H9 (cell line): ENCODE results near the gene KISS1R. TPM values are rescaled to one million over a fixed set of nuclear protein-coding genes. Genes with fewer than 3 reads are reported as not detected.

Experiments
- DNase-seq: peaks from one replicate; pipeline ENCODE4 v3.0.0-alpha.2; 2017
- H2AFZ ChIP-seq: one replicate; pipeline ENCODE4 v1.6.1; 2013; ENCODE audit warnings: mild to moderate bottlenecking, low read length, control low read depth, moderate library complexity
- H2AK5ac ChIP-seq: 2 replicates; pipeline ENCODE4 v1.6.1; 2013; ENCODE audit warnings: low read length, control low read depth, mixed read lengths; ENCODE audit not compliant: insufficient read length
- H2BK120ac ChIP-seq: one replicate; pipeline ENCODE4 v1.6.1; 2013; ENCODE audit warnings: low read depth, mild to moderate bottlenecking, low read length, control low read depth, inconsistent platforms; ENCODE audit not compliant: poor library complexity, severe bottlenecking
- H2BK12ac ChIP-seq: 2 replicates; pipeline ENCODE4 v1.6.1; 2013; ENCODE audit warnings: low read length, control low read depth, mixed read lengths, low read depth; ENCODE audit not compliant: insufficient read length
- H2BK15ac ChIP-seq: 2 replicates; pipeline ENCODE4 v1.6.1; 2013; ENCODE audit warnings: low read depth, low read length, control low read depth
- H2BK20ac ChIP-seq: one replicate; pipeline ENCODE4 v1.6.1; 2013; ENCODE audit warnings: low read depth, mild to moderate bottlenecking, low read length, control low read depth, inconsistent platforms; ENCODE audit not compliant: poor library complexity, severe bottlenecking
- H2BK5ac ChIP-seq: 2 replicates; pipeline ENCODE4 v1.6.1; 2013; ENCODE audit warnings: low read length, control low read depth, mixed read lengths; ENCODE audit not compliant: insufficient read length
- H3K14ac ChIP-seq: 2 replicates; pipeline ENCODE4 v1.6.1; 2013; ENCODE audit warnings: low read length, control low read depth; ENCODE audit not compliant: insufficient read depth
- H3K18ac ChIP-seq: 2 replicates; pipeline ENCODE4 v1.6.1; 2013; ENCODE audit warnings: low read depth, mild to moderate bottlenecking, mixed read lengths, low read length, control low read depth; ENCODE audit not compliant: insufficient read length
- H3K23ac ChIP-seq: 2 replicates; pipeline ENCODE4 v1.6.1; 2013; ENCODE audit warnings: low read length, control low read depth, mixed read lengths, low read depth; ENCODE audit not compliant: insufficient read length
- H3K23me2 ChIP-seq: 2 replicates; pipeline ENCODE4 v1.6.1; 2013; ENCODE audit warnings: low read depth, mild to moderate bottlenecking, mixed read lengths, low read length, control low read depth; ENCODE audit not compliant: insufficient read length, poor library complexity, severe bottlenecking
- H3K27ac ChIP-seq: 2 replicates; pipeline ENCODE4 v1.5.1; 2013; ENCODE audit warnings: low read length, control low read depth, mixed read lengths, low read depth; ENCODE audit not compliant: insufficient read length
- H3K27me3 ChIP-seq: 2 replicates; pipeline ENCODE4 v1.6.1; 2013; ENCODE audit warnings: low read length, control low read depth, inconsistent platforms; ENCODE audit not compliant: insufficient read depth
- H3K4ac ChIP-seq: 2 replicates; pipeline ENCODE4 v1.6.1; 2013; ENCODE audit warnings: low read depth, mild to moderate bottlenecking, control low read depth, inconsistent platforms, low read length, moderate library complexity
- H3K4me1 ChIP-seq: 2 replicates; pipeline ENCODE4 v1.6.1; 2013; ENCODE audit warnings: low read length, control low read depth, inconsistent platforms; ENCODE audit not compliant: insufficient read depth
- H3K4me2 ChIP-seq: 2 replicates; pipeline ENCODE4 v1.6.1; 2013; ENCODE audit warnings: low read length, control low read depth, mixed read lengths; ENCODE audit not compliant: insufficient read length, insufficient read depth
- H3K56ac ChIP-seq: 2 replicates; pipeline ENCODE4 v1.6.1; 2013; ENCODE audit warnings: low read depth, mild to moderate bottlenecking, mixed read lengths, low read length, control low read depth; ENCODE audit not compliant: insufficient read length
- H3K79me1 ChIP-seq: 2 replicates; pipeline ENCODE4 v1.6.1; 2013; ENCODE audit warnings: low read depth, mild to moderate bottlenecking, moderate library complexity, low read length, control low read depth, inconsistent platforms; ENCODE audit not compliant: insufficient read depth, poor library complexity, severe bottlenecking
- H3K79me2 ChIP-seq: 2 replicates; pipeline ENCODE4 v1.6.1; 2013; ENCODE audit warnings: low read length, control low read depth, inconsistent platforms; ENCODE audit not compliant: insufficient read depth
- H3K9ac ChIP-seq: 2 replicates; pipeline ENCODE4 v1.6.1; 2013; ENCODE audit warnings: low read length, control low read depth, mixed read lengths; ENCODE audit not compliant: insufficient read length; ENCODE audit errors: extremely low read depth
- H3K9me3 ChIP-seq: one replicate; pipeline ENCODE4 v1.6.1; 2013; ENCODE audit warnings: low read depth, low read length, inconsistent platforms; ENCODE audit not compliant: control insufficient read depth
- H3T11ph ChIP-seq: one replicate; pipeline ENCODE4 v1.6.1; 2013; ENCODE audit warnings: mild to moderate bottlenecking, low read length, control low read depth, inconsistent platforms
- H4K20me1 ChIP-seq: one replicate; pipeline ENCODE4 v1.6.1; 2013; ENCODE audit not compliant: control insufficient read depth, insufficient read length, insufficient read depth
- H4K5ac ChIP-seq: 2 replicates; pipeline ENCODE4 v1.6.1; 2013; ENCODE audit warnings: low read depth, mild to moderate bottlenecking, mixed read lengths, low read length, control low read depth; ENCODE audit not compliant: insufficient read length
- H4K8ac ChIP-seq: replicated peaks from 2 replicates; pipeline ENCODE4 v1.6.1; 2013; ENCODE audit warnings: low read length, control low read depth, mixed read lengths, low read depth; ENCODE audit not compliant: insufficient read length
- H4K91ac ChIP-seq: 2 replicates; pipeline ENCODE4 v1.6.1; 2013; ENCODE audit warnings: low read depth, mild to moderate bottlenecking, moderate library complexity, mixed read lengths, low read length, control low read depth; ENCODE audit not compliant: insufficient read length
- H3K27ac Mint-ChIP-seq, 3 experiments: 2 replicates in 2 of 3; 3 replicates in 1 of 3; pipeline ENCODE4 v1.8.0; 2020 to 2021; ENCODE audit warnings: mixed read lengths in 3 of 3, mild to moderate bottlenecking in 1 of 3, moderate library complexity in 1 of 3
- H3K27me3 Mint-ChIP-seq: 2 replicates; pipeline ENCODE4 v1.8.0; 2021; ENCODE audit warnings: low read depth, mild to moderate bottlenecking, moderate library complexity, mixed read lengths
- H3K36me3 Mint-ChIP-seq, 3 experiments: 2 replicates in 2 of 3; 3 replicates in 1 of 3; pipeline ENCODE4 v1.8.0; 2020 to 2021; ENCODE audit warnings: low read depth in 3 of 3, mixed read lengths in 3 of 3; ENCODE audit not compliant: insufficient read depth in 1 of 3
- H3K4me1 Mint-ChIP-seq, 2 experiments: 2 replicates each; pipeline ENCODE4 v1.8.0; 2020; ENCODE audit warnings: mixed read lengths in 2 of 2
- H3K4me3 Mint-ChIP-seq, 2 experiments: 2 replicates in 1 of 2; 3 replicates in 1 of 2; pipeline ENCODE4 v1.8.0; 2020 to 2021; ENCODE audit warnings: mild to moderate bottlenecking in 2 of 2, mixed read lengths in 2 of 2, moderate library complexity in 1 of 2
- H3K9me3 Mint-ChIP-seq, 2 experiments: 2 replicates in 1 of 2; 3 replicates in 1 of 2; pipeline ENCODE4 v1.8.0; 2020; ENCODE audit warnings: mild to moderate bottlenecking in 2 of 2, mixed read lengths in 2 of 2, moderate library complexity in 1 of 2
- CTCF ChIP-seq: fragments of 200-600 bp; sonication (generic); conservative IDR thresholded peaks from 3 replicates; pipeline ENCODE4 v1.8.0; 2021; ENCODE audit warnings: antibody characterized with exemption, mild to moderate bottlenecking
- WGBS: extraction: QIAGEN DNeasy Blood & Tissue Kit; methylation state at CpG from one replicate; pipeline ENCODE4 v1.1.7; 2013; ENCODE audit warnings: missing lambda C conversion rate, low lambda C conversion rate, mixed read lengths; ENCODE audit not compliant: insufficient read length; ENCODE audit errors: extremely low coverage; 5-methylcytosine and 5-hydroxymethylcytosine counted together
- total RNA-seq: library from RNA; stranded (reverse); gene quantifications from 2 replicates; pipeline ENCODE4 v1.2.1, GENCODE V29; 2021

Gene KISS1R
- total RNA-seq, 1 experiment from 2014 or later, result 3.3 TPM

GRCh38 chr19:870314-870713 is 46.8 kb upstream of the KISS1R start:
- no peak for DNase-seq
- H3T11ph ChIP-seq, result no peak overlapping the region
- no peak for TF ChIP-seq CTCF
- H4K91ac ChIP-seq, result no peak overlapping the region
- H2BK20ac ChIP-seq, result no peak overlapping the region
- no peaks in the 10 kb centered on the region for H3K23me2 ChIP-seq
- no peak overlapping the region for H3K18ac ChIP-seq
- Mint-ChIP-seq H3K4me1 (peaks cover 8 to 22% of the 10 kb centered on the region in 2 experiments), H3K4me3 (peak overlapping the region in 1 of 2 experiments; percentile 66; a peak in 2 of 5 replicates), H3K27ac (peak overlapping the region in 1 of 3 experiments; percentile 77; a peak in 2 of 7 replicates), H3K9me3 (peaks cover 6 to 7% of the 10 kb centered on the region in 2 experiments), H3K36me3 (peaks cover 22 to 51% (median 40%) of the 10 kb centered on the region in 3 experiments), H3K27me3 (no peaks in the 10 kb centered on the region; the same call in 1 of the 2 replicates)
- H3K9me3 ChIP-seq, result no peaks in the 10 kb centered on the region
- H3K27me3 ChIP-seq, result no peaks in the 10 kb centered on the region
- H3K56ac ChIP-seq, result no peak overlapping the region
- H3K9ac ChIP-seq, result no peak overlapping the region
- no peak overlapping the region for H2BK5ac ChIP-seq
- H3K23ac ChIP-seq, result no peak overlapping the region
- H3K14ac ChIP-seq, result no peak overlapping the region
- no peaks in the 10 kb centered on the region for H4K20me1 ChIP-seq
- H2AK5ac ChIP-seq, result no peak overlapping the region
- H2BK15ac ChIP-seq, result no peak overlapping the region
- H3K79me1 ChIP-seq, result no peaks in the 10 kb centered on the region
- H3K4me2 ChIP-seq, result no peak overlapping the region
- H3K79me2 ChIP-seq, result no peaks in the 10 kb centered on the region
- H4K8ac ChIP-seq, result no peak overlapping the region
- H2AFZ ChIP-seq, result no peak overlapping the region
- no peak overlapping the region for H3K27ac ChIP-seq
- H4K5ac ChIP-seq, result no peak overlapping the region
- H3K4ac ChIP-seq, result no peak overlapping the region
- H2BK12ac ChIP-seq, result no peak overlapping the region
- no peak overlapping the region for H2BK120ac ChIP-seq
- no CpG with 5 or more reads among the region's 8 CpGs for WGBS
- H3K4me1 ChIP-seq, result no peaks in the 10 kb centered on the region
